OCI-LY1 (cell line): ENCODE measurements around the gene MYO18A.
"Not testable (repeated sequence)": the region's sequence is repeated elsewhere in the genome, so short reads cannot be mapped to it uniquely, and the experiment has no call there.

ENCODE experiments used
- CTCF ChIP-seq: fragments of 200-600 bp; sonication (generic), shearing (Covaris generic); IDR thresholded peaks from 2 replicates; pipeline ENCODE4 v1.5.1; 2017; ENCODE audit warnings: mild to moderate bottlenecking, antibody characterized with exemption, low read length, moderate library complexity, mixed read lengths
- EZH2 ChIP-seq: fragments of 200-600 bp; sonication (generic), shearing (Covaris generic); IDR thresholded peaks from 2 replicates; pipeline ENCODE4 v1.8.0; 2017; ENCODE audit warnings: borderline replicate concordance, mixed run types, mild to moderate bottlenecking, antibody characterized with exemption, low read length, moderate library complexity, mixed read lengths

GRCh38 chr17:29168759-29169126, 11.5 kb downstream of the MYO18A start:
- not testable (repeated sequence) for TF ChIP-seq CTCF, EZH2
